T-helper 2 cell treated with Interferon-gamma antibody and Interleukin-4, amounts not matched to agents 5 μg/mL and 100 μg/mL, for 36 hours (primary cell): ENCODE measurements around the gene MAMLD1.
"Not testable (repeated sequence)": the region's sequence is repeated elsewhere in the genome, so short reads cannot be mapped to it uniquely, and the experiment has no call there.

Experiments used
- DNase-seq: peaks from one replicate; pipeline ENCODE4 v3.0.0; 2021; ENCODE audit warnings: low spot score
- H3K27ac Mint-ChIP-seq: one replicate; pipeline ENCODE4 v1.8.0; 2021; ENCODE audit warnings: mild to moderate bottlenecking, mixed read lengths
- H3K27me3 Mint-ChIP-seq: one replicate; pipeline ENCODE4 v1.8.0; 2021; ENCODE audit warnings: low read depth, mixed read lengths
- H3K36me3 Mint-ChIP-seq: one replicate; pipeline ENCODE4 v1.8.0; 2021; ENCODE audit warnings: low read depth, mixed read lengths
- H3K4me1 Mint-ChIP-seq: one replicate; pipeline ENCODE4 v1.8.0; 2021; ENCODE audit warnings: low read depth, mixed read lengths
- H3K4me3 Mint-ChIP-seq: one replicate; pipeline ENCODE4 v1.8.0; 2022; ENCODE audit warnings: mild to moderate bottlenecking, moderate library complexity, mixed read lengths
- H3K9me3 Mint-ChIP-seq: one replicate; pipeline ENCODE4 v1.8.0; 2021; ENCODE audit warnings: mixed read lengths

MAMLD1 gene

GRCh38 chrX:150337536-150337935, 25.6 kb upstream of the MAMLD1 start:
- Mint-ChIP-seq H3K9me3 (peaks cover 3% of the 10 kb centered on the region), H3K4me1 (peaks cover 8% of the 10 kb centered on the region), H3K27ac (no peak overlapping the region), H3K36me3 (no peaks in the 10 kb centered on the region), H3K27me3 (peaks cover 4% of the 10 kb centered on the region), H3K4me3 (no peak overlapping the region)
- DNase-seq = no peak

- no peak for DNase-seq
- H3K27me3 Mint-ChIP-seq = peaks cover 4% of the 10 kb centered on the region
These were observed 24.5 kb upstream of the MAMLD1 start for GRCh38 chrX:150338615-150339014.

GRCh38 chrX:150339736-150340135, 23.4 kb upstream of the MAMLD1 start:
- no peaks in the 10 kb centered on the region for H3K4me1 Mint-ChIP-seq
- H3K27ac Mint-ChIP-seq = no peak overlapping the region

More at GRCh38 chrX:150338615-150339014, 24.5 kb upstream of the MAMLD1 start:
- H3K9me3 Mint-ChIP-seq = no peaks in the 10 kb centered on the region
- H3K4me3 Mint-ChIP-seq = no peak overlapping the region
- H3K27ac Mint-ChIP-seq = no peak overlapping the region
- no peaks in the 10 kb centered on the region for H3K36me3 Mint-ChIP-seq
- no peaks in the 10 kb centered on the region for H3K4me1 Mint-ChIP-seq

GRCh38 chrX:150340326-150340725, 22.8 kb upstream of the MAMLD1 start:
- not testable (repeated sequence) for H3K36me3 Mint-ChIP-seq, H3K9me3 Mint-ChIP-seq, H3K27me3 Mint-ChIP-seq, H3K27ac Mint-ChIP-seq, H3K4me1 Mint-ChIP-seq, DNase-seq, H3K4me3 Mint-ChIP-seq

More at GRCh38 chrX:150339736-150340135, 23.4 kb upstream of the MAMLD1 start:
- peaks cover 6% of the 10 kb centered on the region for H3K27me3 Mint-ChIP-seq
- no peaks in the 10 kb centered on the region for H3K9me3 Mint-ChIP-seq
- H3K4me3 Mint-ChIP-seq = no peak overlapping the region
- no peaks in the 10 kb centered on the region for H3K36me3 Mint-ChIP-seq
- no peak for DNase-seq

DNA sequence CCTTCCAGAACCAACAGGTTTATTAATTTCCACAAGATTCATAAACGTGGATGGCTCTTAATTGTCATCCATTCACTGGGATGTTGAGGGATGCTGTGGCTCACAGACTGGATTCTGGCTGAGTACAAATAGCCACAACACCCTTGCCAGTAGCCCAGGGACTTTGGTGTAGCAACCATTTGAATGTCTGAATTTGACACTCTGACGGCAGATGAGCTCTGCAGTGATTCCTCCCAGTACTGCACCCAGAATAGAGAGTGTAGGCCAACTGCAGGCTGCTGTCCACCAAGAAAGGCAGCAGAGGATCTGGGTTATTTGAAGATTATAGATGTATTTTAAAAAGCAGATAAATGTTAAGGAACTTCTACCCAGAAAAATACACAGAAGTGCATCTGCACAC, 15.6 kb upstream of the MAMLD1 start:
- no peaks in the 10 kb centered on the region for H3K9me3 Mint-ChIP-seq
- H3K4me1 Mint-ChIP-seq = no peaks in the 10 kb centered on the region
- no peak overlapping the region for H3K27ac Mint-ChIP-seq
- H3K27me3 Mint-ChIP-seq = peaks cover 17% of the 10 kb centered on the region
- H3K4me3 Mint-ChIP-seq = no peak overlapping the region
- no peak for DNase-seq
- no peaks in the 10 kb centered on the region for H3K36me3 Mint-ChIP-seq

DNA sequence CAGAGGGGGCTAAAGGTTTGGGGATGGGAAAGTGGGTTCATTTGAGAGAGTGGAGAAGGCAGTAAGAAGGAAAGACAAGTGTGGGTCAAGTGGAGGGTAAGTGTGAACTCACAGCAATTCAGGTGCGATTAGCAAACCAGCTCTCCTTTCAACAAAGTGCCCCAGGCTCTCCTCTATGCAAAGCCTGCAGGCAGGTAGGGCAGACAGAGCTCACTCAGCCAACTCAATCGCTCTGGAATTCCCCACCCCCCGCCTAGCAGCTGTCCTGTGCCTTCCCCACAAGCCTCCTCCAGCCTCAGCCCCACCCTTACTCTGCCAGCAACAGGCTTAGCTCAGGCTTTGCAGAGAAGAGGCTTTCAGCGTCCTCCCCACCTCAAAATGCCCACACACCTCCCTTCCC, 14.8 kb upstream of the MAMLD1 start:
- no peak for DNase-seq

DNA sequence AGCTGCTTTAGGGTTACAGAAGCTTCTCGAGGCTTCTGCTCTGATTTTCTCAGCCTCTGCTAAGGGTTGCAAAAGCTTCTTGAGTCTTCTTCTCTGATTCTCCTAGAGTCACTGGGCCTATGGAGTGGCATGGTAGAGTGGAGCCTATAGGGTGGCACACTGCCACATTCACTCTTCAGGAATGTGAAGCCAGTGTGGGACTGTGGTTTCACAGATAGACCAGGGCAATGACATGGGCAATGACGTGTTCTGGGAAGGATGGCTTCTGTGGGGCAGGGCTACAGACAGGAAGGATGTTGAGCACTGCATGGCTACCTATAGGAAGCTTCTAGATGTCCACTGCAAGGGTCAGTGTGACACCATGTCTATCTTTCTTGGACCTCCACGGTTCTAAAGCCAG, 11.0 kb upstream of the MAMLD1 start:
- H3K4me3 Mint-ChIP-seq = no peak overlapping the region
- peaks cover 14% of the 10 kb centered on the region for H3K27me3 Mint-ChIP-seq
- no peak for DNase-seq
- no peaks in the 10 kb centered on the region for H3K9me3 Mint-ChIP-seq
- no peaks in the 10 kb centered on the region for H3K4me1 Mint-ChIP-seq
- no peaks in the 10 kb centered on the region for H3K36me3 Mint-ChIP-seq
- H3K27ac Mint-ChIP-seq = no peak overlapping the region

More for the DNA sequence above, 14.8 kb upstream of the MAMLD1 start:
- H3K27me3 Mint-ChIP-seq = peaks cover 17% of the 10 kb centered on the region
- no peaks in the 10 kb centered on the region for H3K9me3 Mint-ChIP-seq
- H3K27ac Mint-ChIP-seq = no peak overlapping the region
- no peak overlapping the region for H3K4me3 Mint-ChIP-seq
- no peaks in the 10 kb centered on the region for H3K36me3 Mint-ChIP-seq
- no peaks in the 10 kb centered on the region for H3K4me1 Mint-ChIP-seq

DNA sequence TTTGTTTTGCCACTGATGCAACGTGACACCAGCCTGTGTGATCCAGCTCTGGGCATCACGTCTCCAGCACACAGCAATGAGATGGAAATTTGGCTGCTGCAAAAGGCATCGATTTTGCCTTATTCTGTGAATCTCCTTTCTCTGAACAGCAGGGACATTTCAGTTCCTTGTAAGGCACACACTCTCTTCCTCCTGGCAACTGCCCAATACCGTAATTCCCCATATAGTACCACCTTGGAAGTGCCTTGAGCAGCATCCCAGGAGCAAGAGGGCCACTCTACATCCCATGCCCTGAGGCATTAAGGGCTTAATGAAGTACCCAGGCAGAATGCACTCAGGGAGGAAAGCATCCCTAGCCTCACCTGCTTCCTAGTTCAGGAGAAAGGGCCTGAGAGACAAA, 10.5 kb upstream of the MAMLD1 start:
- DNase-seq = no peak
- no peak overlapping the region for H3K4me3 Mint-ChIP-seq
- peaks cover 14% of the 10 kb centered on the region for H3K27me3 Mint-ChIP-seq
- H3K4me1 Mint-ChIP-seq = no peaks in the 10 kb centered on the region
- H3K9me3 Mint-ChIP-seq = no peaks in the 10 kb centered on the region
- no peak overlapping the region for H3K27ac Mint-ChIP-seq
- no peaks in the 10 kb centered on the region for H3K36me3 Mint-ChIP-seq

DNA sequence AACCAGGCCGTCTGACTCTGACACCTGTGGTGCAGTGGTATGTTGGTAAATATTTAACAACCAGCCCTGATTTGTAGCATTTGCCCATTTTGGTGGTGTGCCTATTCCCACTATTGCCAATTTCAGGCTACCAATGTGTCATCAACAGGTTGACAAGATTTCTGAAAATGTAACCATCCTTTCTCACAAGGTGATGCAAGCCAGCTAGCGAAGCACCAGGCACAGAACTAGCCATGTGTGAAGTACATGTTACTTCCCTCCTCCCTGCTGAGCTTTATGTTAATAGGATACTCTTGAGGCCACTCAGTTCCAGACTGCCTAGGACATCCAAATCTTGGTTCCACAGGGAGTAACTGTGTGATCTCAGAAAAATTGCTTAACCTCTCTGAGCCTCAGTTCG, 7.2 kb upstream of the MAMLD1 start:
- no peak overlapping the region for H3K27ac Mint-ChIP-seq
- no peaks in the 10 kb centered on the region for H3K36me3 Mint-ChIP-seq
- no peak for DNase-seq
- H3K9me3 Mint-ChIP-seq = no peaks in the 10 kb centered on the region
- H3K4me1 Mint-ChIP-seq = no peaks in the 10 kb centered on the region
- H3K4me3 Mint-ChIP-seq = no peak overlapping the region
- peaks cover 25% of the 10 kb centered on the region for H3K27me3 Mint-ChIP-seq

- H3K27me3 Mint-ChIP-seq = peaks cover 36% of the 10 kb centered on the region
- peaks cover 6% of the 10 kb centered on the region for H3K4me1 Mint-ChIP-seq
- H3K27ac Mint-ChIP-seq = no peak overlapping the region
- H3K9me3 Mint-ChIP-seq = no peaks in the 10 kb centered on the region
- no peak overlapping the region for H3K4me3 Mint-ChIP-seq
- DNase-seq = no peak
- no peaks in the 10 kb centered on the region for H3K36me3 Mint-ChIP-seq
These were observed 5.3 kb upstream of the MAMLD1 start for GRCh38 chrX:150357790-150358189.

- peaks cover 36% of the 10 kb centered on the region for H3K27me3 Mint-ChIP-seq
- H3K27ac Mint-ChIP-seq = no peak overlapping the region
- H3K9me3 Mint-ChIP-seq = no peaks in the 10 kb centered on the region
- DNase-seq = no peak
- H3K36me3 Mint-ChIP-seq = no peaks in the 10 kb centered on the region
- peaks cover 6% of the 10 kb centered on the region for H3K4me1 Mint-ChIP-seq
- no peak overlapping the region for H3K4me3 Mint-ChIP-seq
These were observed 4.5 kb upstream of the MAMLD1 start for GRCh38 chrX:150358651-150359050.

DNA sequence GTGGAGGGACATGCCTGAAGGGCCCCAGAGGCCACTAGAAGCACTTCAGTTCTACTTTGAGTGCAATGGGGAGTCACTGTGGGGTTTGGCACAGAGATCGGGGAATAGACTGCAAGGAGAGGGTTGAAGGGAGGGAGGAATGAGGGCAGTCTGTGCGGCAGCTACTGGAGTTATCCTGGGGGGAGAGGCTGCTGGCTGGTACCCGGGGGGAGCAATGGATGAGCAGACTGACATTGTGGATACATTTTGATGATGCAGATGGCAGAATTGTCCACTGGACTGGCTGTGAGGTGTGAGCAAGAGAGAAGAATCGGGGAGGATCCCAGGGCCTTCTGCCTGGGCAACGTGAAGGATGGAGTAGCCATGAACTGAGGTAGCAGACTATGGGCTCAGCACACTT, 2.8 kb upstream of the MAMLD1 start:
- Mint-ChIP-seq H3K27ac (no peak overlapping the region), H3K36me3 (no peaks in the 10 kb centered on the region), H3K4me1 (peaks cover 6% of the 10 kb centered on the region), H3K9me3 (no peaks in the 10 kb centered on the region), H3K4me3 (no peak overlapping the region), H3K27me3 (peaks cover 36% of the 10 kb centered on the region)
- no peak for DNase-seq

- Mint-ChIP-seq H3K4me1 (peaks cover 11% of the 10 kb centered on the region), H3K9me3 (no peaks in the 10 kb centered on the region), H3K27ac (no peak overlapping the region), H3K36me3 (no peaks in the 10 kb centered on the region), H3K27me3 (peaks cover 36% of the 10 kb centered on the region), H3K4me3 (peak overlapping the region; percentile 89)
- peak; percentile 42 for DNase-seq
These were observed 1.9 kb upstream of the MAMLD1 start for GRCh38 chrX:150361070-150361776.

GRCh38 chrX:150361777-150362351, 1.3 kb upstream of the MAMLD1 start:
- H3K9me3 Mint-ChIP-seq = no peaks in the 10 kb centered on the region
- H3K4me3 Mint-ChIP-seq = peak overlapping the region; percentile 89
- no peaks in the 10 kb centered on the region for H3K36me3 Mint-ChIP-seq
- DNase-seq = peak; percentile 17
- H3K27ac Mint-ChIP-seq = no peak overlapping the region
- peaks cover 16% of the 10 kb centered on the region for H3K4me1 Mint-ChIP-seq
- peaks cover 37% of the 10 kb centered on the region for H3K27me3 Mint-ChIP-seq
